Eye (tissue), 1 donor: ENCODE data around the gene PARP1.
A peak's percentile ranks its signal among the peaks of the same experiment; 100 is the strongest.
"Not testable (repeated sequence)": the region's sequence is repeated elsewhere in the genome, so short reads cannot be mapped to it uniquely, and the experiment has no call there.

Experiments
- DNase-seq: peaks from one replicate; pipeline ENCODE4 v3.0.0-alpha.2; 2015

Gene PARP1

GRCh38 chr1:226428791-226429461, 21.0 kb upstream of the PARP1 start:
- peak; percentile 69 for DNase-seq

- no peak for DNase-seq
Observed at GRCh38 chr1:226428348-226428747, 20.5 kb upstream of the PARP1 start.

GRCh38 chr1:226427131-226427530, 19.2 kb upstream of the PARP1 start:
- DNase-seq = no peak

- DNase-seq = not testable (repeated sequence)
Observed at GRCh38 chr1:226426395-226426794, 18.5 kb upstream of the PARP1 start.

GRCh38 chr1:226425431-226426031, 17.6 kb upstream of the PARP1 start:
- DNase-seq = no peak

GRCh38 chr1:226425004-226425378, 17.1 kb upstream of the PARP1 start:
- DNase-seq = no peak

GRCh38 chr1:226424221-226425003, 16.5 kb upstream of the PARP1 start:
- peak; percentile 89 for DNase-seq

GRCh38 chr1:226422478-226422877, 14.6 kb upstream of the PARP1 start:
- DNase-seq = no peak

- DNase-seq = no peak
Observed at GRCh38 chr1:226420897-226421296, 13.0 kb upstream of the PARP1 start.

GRCh38 chr1:226420328-226420727, 12.4 kb upstream of the PARP1 start:
- no peak for DNase-seq

- DNase-seq = no peak
Observed at GRCh38 chr1:226419284-226420029, 11.6 kb upstream of the PARP1 start.

GRCh38 chr1:226417830-226418546, 10.1 kb upstream of the PARP1 start:
- no peak for DNase-seq

GRCh38 chr1:226417350-226417749, 9.5 kb upstream of the PARP1 start:
- no peak for DNase-seq

GRCh38 chr1:226414098-226414698, 6.3 kb upstream of the PARP1 start:
- no peak for DNase-seq

- DNase-seq = no peak
Observed at GRCh38 chr1:226411619-226412018, 3.7 kb upstream of the PARP1 start.

GRCh38 chr1:226410958-226411357, 3.1 kb upstream of the PARP1 start:
- no peak for DNase-seq

- no peak for DNase-seq
Observed at GRCh38 chr1:226409392-226409791, 1.5 kb upstream of the PARP1 start.

- no peak for DNase-seq
Observed at GRCh38 chr1:226408285-226409184, 642 bp upstream of the PARP1 start.

GRCh38 chr1:226407199-226407496, 745 bp downstream of the PARP1 start:
- no peak for DNase-seq

GRCh38 chr1:226406401-226406881, 1.5 kb downstream of the PARP1 start:
- DNase-seq = peak; percentile 33

- no peak for DNase-seq
Observed at GRCh38 chr1:226405411-226405988, 2.4 kb downstream of the PARP1 start.
